ENCODE results near the gene CCL14.

GRCh38 chr17:36014946-36015345 lies 28.4 kb upstream of the CCL14 start:
- TF ChIP-seq CTCF (IDR thresholded peaks at IDR 0.05) (no peak), POLR2A (IDR thresholded peaks at IDR 0.05) (no peak), POLR2AphosphoS5 (IDR thresholded peaks at IDR 0.05) (no peak)
